Lower leg skin (tissue), 3 donors: ENCODE results near the gene RIPOR2.

ENCODE experiments used
- POLR2A ChIP-seq, 2 donors: fragments of 450-650 bp; IDR thresholded peaks; one replicate each; pipeline ENCODE4 v1.6.1; 2016 to 2017; ENCODE audit warnings: antibody characterized with exemption in 2 of 2, mild to moderate bottlenecking in 1 of 2, moderate library complexity in 1 of 2
- TF ChIP-seq, protein P1 (sequence below), 3 donors: fragments of 450-650 bp; IDR thresholded peaks; one replicate each; pipeline ENCODE4 v1.5.1; 2016; ENCODE audit warnings: antibody characterized with exemption in 3 of 3, mild to moderate bottlenecking in 3 of 3, moderate library complexity in 2 of 3

DNA sequence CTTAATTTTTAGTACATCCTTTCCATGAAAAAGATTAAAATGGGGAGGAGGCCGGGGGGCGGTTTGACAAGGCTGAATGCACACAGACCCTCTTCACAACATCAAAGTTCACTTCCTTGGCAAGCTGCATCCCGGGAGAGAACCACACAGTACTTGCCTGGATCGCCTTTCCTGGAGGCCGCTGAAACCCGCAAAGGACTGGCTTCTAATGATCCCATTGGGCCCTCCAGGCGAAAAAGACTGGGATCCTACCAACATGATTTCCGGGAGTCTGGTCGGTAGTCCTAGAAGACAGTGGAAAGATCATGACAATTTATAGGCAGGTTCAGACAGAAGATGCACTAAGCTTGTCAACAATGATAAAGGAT lies 60.2 kb downstream of the RIPOR2 start:
- TF ChIP-seq, protein P1, sequence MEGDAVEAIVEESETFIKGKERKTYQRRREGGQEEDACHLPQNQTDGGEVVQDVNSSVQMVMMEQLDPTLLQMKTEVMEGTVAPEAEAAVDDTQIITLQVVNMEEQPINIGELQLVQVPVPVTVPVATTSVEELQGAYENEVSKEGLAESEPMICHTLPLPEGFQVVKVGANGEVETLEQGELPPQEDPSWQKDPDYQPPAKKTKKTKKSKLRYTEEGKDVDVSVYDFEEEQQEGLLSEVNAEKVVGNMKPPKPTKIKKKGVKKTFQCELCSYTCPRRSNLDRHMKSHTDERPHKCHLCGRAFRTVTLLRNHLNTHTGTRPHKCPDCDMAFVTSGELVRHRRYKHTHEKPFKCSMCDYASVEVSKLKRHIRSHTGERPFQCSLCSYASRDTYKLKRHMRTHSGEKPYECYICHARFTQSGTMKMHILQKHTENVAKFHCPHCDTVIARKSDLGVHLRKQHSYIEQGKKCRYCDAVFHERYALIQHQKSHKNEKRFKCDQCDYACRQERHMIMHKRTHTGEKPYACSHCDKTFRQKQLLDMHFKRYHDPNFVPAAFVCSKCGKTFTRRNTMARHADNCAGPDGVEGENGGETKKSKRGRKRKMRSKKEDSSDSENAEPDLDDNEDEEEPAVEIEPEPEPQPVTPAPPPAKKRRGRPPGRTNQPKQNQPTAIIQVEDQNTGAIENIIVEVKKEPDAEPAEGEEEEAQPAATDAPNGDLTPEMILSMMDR (IDR thresholded peaks at IDR 0.05) = no peak
- no peak for TF ChIP-seq POLR2A (IDR thresholded peaks at IDR 0.05)
